Epidermal melanocyte (primary cell): ENCODE results near the gene GPR107.

Experiments
- DNase-seq: peaks from one replicate; pipeline ENCODE4 v3.0.0; 2011; ENCODE audit warnings: low spot score; ENCODE audit not compliant: insufficient read length

Gene GPR107

GRCh38 chr9:130159915-130160670 is 106.4 kb downstream of the GPR107 start:
- DNase-seq: no peak

- no peak for DNase-seq
Measured at GRCh38 chr9:130160862-130161470, 107.3 kb downstream of the GPR107 start.

GRCh38 chr9:130165579-130165978 is 111.9 kb downstream of the GPR107 start:
- DNase-seq: no peak

GRCh38 chr9:130166399-130166798 is 112.7 kb downstream of the GPR107 start:
- no peak for DNase-seq

GRCh38 chr9:130167927-130168326 is 114.2 kb downstream of the GPR107 start:
- DNase-seq: no peak

- no peak for DNase-seq
Measured at GRCh38 chr9:130171226-130172148, 117.8 kb downstream of the GPR107 start.

GRCh38 chr9:130172161-130172857 is 118.6 kb downstream of the GPR107 start, which contains the start of gene NCS1:
TSS of gene NCS1 (plus strand) at chr9:130172404. CDS start at chr9:130172664, 260 bp downstream.
- peak; percentile 95 for DNase-seq

GRCh38 chr9:130172858-130173665 is 119.4 kb downstream of the GPR107 start:
- DNase-seq: peak; percentile 59

- DNase-seq: no peak
Measured at GRCh38 chr9:130173666-130173983, 119.9 kb downstream of the GPR107 start.

- no peak for DNase-seq
Measured at GRCh38 chr9:130174025-130174424, 120.3 kb downstream of the GPR107 start.

GRCh38 chr9:130174920-130175321 is 121.2 kb downstream of the GPR107 start:
- DNase-seq: no peak

- DNase-seq: no peak
Measured at GRCh38 chr9:130175355-130175754, 121.6 kb downstream of the GPR107 start.

- no peak for DNase-seq
Measured at GRCh38 chr9:130176760-130177159, 123.1 kb downstream of the GPR107 start.

GRCh38 chr9:130177898-130178805 is 124.4 kb downstream of the GPR107 start:
- DNase-seq: no peak

- no peak for DNase-seq
Measured at GRCh38 chr9:130179331-130179907, 125.7 kb downstream of the GPR107 start.

- no peak for DNase-seq
Measured at GRCh38 chr9:130180516-130180915, 126.8 kb downstream of the GPR107 start.

- no peak for DNase-seq
Measured at GRCh38 chr9:130181678-130182380, 128.1 kb downstream of the GPR107 start.

GRCh38 chr9:130182381-130182909 is 128.7 kb downstream of the GPR107 start:
- no peak for DNase-seq
